ENCODE measurements around the gene CTNNBL1. TPM values are rescaled to one million over a fixed set of nuclear protein-coding genes. Genes with fewer than 3 reads are reported as not detected.

CTNNBL1 gene
- total RNA-seq, 1 donor from 2014 or later: 30.0 TPM

DNA sequence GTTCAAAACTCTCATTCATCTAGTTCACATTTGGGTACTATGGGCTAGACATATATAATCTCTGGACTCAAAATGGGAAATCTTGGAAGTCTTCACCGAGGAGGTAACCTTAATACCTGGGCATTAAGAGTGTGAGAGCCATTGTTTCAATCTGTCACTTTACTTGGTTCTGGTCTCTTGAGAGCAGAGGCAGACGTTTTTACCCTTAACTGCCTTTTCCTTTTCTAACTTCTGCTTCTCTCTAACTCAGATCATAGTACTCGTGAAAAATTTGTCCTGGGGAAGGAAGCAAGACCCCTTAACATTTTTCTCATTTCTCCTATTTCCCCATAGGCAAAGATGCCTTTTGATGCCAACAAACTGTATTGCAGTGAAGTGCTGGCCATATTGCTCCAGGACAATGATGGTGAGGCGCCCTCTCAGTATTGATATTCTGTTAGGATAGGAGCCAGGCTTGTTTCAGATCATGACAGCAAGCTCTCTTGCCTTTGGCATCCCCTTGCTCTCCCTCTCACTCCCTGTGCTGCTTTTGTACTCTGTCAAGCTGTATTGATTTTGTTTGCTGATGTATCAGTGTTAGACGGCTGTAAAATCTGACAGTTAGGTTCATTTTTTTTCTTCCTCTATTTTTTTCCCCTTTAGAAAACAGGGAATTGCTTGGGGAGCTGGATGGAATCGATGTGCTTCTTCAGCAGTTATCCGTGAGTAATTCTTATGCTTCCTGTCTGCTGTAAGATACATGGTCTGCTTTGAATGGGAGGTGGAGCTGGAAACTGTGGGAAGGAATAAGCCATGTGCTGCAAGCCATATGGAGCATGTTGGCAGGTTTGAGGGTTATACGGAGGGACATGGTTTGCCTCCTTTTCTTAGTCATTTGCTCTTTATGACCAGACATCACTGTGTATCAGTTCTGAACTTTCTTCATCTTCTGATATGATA, 83.5 kb downstream of the CTNNBL1 start:
- TF ChIP-seq, protein P1, sequence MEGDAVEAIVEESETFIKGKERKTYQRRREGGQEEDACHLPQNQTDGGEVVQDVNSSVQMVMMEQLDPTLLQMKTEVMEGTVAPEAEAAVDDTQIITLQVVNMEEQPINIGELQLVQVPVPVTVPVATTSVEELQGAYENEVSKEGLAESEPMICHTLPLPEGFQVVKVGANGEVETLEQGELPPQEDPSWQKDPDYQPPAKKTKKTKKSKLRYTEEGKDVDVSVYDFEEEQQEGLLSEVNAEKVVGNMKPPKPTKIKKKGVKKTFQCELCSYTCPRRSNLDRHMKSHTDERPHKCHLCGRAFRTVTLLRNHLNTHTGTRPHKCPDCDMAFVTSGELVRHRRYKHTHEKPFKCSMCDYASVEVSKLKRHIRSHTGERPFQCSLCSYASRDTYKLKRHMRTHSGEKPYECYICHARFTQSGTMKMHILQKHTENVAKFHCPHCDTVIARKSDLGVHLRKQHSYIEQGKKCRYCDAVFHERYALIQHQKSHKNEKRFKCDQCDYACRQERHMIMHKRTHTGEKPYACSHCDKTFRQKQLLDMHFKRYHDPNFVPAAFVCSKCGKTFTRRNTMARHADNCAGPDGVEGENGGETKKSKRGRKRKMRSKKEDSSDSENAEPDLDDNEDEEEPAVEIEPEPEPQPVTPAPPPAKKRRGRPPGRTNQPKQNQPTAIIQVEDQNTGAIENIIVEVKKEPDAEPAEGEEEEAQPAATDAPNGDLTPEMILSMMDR (IDR thresholded peaks at IDR 0.05; ENCODE audit: insufficient read depth, low read length, severe bottlenecking): no peak
- Histone ChIP-seq H3K4me3 (ENCODE audit: low read depth, low read length) (no peak overlapping the region), H3K27me3 (ENCODE audit: control insufficient read depth, insufficient read depth, low read length) (no peaks in the 10 kb centered on the region), H3K36me3 (ENCODE audit: control insufficient read depth, insufficient read depth, low read length) (peaks cover 2% of the 10 kb centered on the region)
- DNase-seq (ENCODE audit: low read depth): no peak
- no peak for FAIRE-seq

DNA sequence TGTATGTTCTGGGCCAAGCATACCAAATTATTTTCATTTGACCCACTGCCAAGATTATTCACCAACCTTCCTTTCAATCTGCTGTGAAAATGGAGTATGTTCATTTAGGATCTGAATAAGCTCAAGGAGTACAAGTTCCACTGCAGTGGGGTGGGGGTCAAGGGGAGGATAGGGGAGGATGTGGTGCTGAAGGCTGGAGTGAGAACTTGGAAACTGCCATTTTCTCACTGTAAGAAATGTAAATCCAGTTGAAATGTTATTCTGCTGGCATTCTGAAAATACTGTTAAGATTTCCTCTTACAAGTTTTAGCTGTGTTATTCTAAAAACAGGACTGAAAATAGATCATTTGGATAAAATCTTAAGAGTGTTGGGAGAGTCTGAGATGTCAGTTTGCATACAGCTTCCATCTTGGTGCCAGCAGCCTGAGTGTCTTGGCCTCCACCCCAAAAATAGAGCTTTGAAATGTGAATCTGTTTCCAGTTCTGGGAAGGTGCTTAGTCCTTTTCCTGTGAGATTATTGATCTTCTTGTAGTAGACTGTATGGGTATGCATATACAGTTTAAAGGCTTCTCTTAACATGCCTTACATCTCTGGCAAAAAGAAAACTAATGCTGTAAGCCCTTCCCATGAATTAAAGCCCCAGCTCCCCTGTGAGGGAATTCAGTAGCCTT, 84.3 kb downstream of the CTNNBL1 start:
- TF ChIP-seq, protein P1 (IDR thresholded peaks at IDR 0.05; ENCODE audit: insufficient read depth, low read length, severe bottlenecking): no peak
- no peak for FAIRE-seq
- DNase-seq (ENCODE audit: low read depth): no peak
- no peak overlapping the region for H3K4me3 ChIP-seq (ENCODE audit: low read depth, low read length)
- H3K36me3 ChIP-seq (ENCODE audit: control insufficient read depth, insufficient read depth, low read length): peaks cover 2% of the 10 kb centered on the region
- H3K27me3 ChIP-seq (ENCODE audit: control insufficient read depth, insufficient read depth, low read length): no peaks in the 10 kb centered on the region

DNA sequence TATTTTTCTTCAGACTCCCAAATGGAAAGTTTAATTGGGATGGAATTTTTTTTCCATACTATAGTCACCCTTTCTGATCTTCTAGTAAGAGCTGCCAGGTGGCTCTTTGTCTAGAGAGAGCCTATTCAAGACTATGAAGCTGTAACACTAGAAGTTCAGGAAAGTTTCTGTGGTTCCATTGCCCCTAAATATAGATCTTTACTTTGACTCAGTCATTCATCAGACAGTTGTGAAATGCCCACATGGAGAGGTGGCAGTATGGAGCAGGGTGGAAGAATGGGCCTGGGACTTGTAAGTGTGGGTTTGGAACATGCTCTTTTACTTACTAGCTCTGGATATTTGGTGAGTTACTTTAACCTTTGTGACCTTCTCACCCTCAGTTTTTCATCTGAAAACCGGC, 87.8 kb downstream of the CTNNBL1 start:
- no peaks in the 10 kb centered on the region for H3K27me3 ChIP-seq (ENCODE audit: control insufficient read depth, insufficient read depth, low read length)
- FAIRE-seq: no peak
- H3K36me3 ChIP-seq (ENCODE audit: control insufficient read depth, insufficient read depth, low read length): peaks cover 2% of the 10 kb centered on the region
- peak; percentile 52 for DNase-seq (ENCODE audit: low read depth)
- TF ChIP-seq, protein P1 (IDR thresholded peaks at IDR 0.05; ENCODE audit: insufficient read depth, low read length, severe bottlenecking): no peak
- H3K4me3 ChIP-seq (ENCODE audit: low read depth, low read length): no peak overlapping the region

DNA sequence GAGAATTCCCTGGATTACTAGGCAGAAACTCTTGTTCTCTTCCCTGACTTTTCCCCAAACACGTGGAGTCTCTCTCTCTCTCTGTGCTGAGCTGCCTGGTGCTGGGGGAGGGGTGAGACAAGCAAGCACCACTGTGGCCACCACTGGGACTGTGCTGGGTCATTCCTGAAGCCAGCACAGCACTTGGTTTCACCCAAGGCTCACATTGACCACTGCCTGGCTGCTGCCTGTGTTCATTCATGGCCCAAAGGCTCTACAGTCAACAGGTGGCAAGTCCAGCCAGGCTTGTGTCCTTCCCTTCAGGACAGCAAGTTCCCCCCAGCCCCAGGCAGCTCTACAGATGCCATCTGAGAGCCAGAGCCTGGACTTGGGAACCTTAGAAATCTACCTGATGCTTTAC, 92.2 kb downstream of the CTNNBL1 start:
- Histone ChIP-seq H3K36me3 (ENCODE audit: control insufficient read depth, insufficient read depth, low read length) (no peaks in the 10 kb centered on the region), H3K4me3 (ENCODE audit: low read depth, low read length) (no peak overlapping the region), H3K27me3 (ENCODE audit: control insufficient read depth, insufficient read depth, low read length) (no peaks in the 10 kb centered on the region)
- DNase-seq (ENCODE audit: low read depth) (no peak), FAIRE-seq (no peak)
- TF ChIP-seq, protein P1 (IDR thresholded peaks at IDR 0.05; ENCODE audit: insufficient read depth, low read length, severe bottlenecking): no peak

DNA sequence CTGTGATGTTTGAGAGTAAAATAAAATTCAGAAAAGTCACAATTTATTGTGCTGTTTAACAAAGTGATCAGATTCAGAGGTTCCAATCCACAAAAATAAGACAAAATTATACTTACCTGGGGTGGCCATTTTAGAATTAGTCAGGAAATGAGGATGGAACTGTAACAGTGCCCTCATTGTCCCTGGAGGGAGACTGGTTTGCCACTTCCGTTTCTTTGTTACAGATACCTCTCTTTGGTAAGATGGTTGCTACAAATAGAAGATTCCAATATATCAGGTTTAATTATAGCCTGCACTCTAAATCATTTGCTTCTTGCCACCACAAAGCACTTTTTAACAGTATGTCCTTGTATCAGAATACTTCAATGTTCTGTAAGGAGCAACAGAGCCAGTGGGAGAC, 95.6 kb downstream of the CTNNBL1 start:
- Histone ChIP-seq H3K27me3 (ENCODE audit: control insufficient read depth, insufficient read depth, low read length) (no peaks in the 10 kb centered on the region), H3K36me3 (ENCODE audit: control insufficient read depth, insufficient read depth, low read length) (no peaks in the 10 kb centered on the region), H3K4me3 (ENCODE audit: low read depth, low read length) (no peak overlapping the region)
- TF ChIP-seq, protein P1 (IDR thresholded peaks at IDR 0.05; ENCODE audit: insufficient read depth, low read length, severe bottlenecking): no peak
- FAIRE-seq (no peak), DNase-seq (ENCODE audit: low read depth) (no peak)

Data from bronchial epithelial cell (primary cell).